GM13977 (cell line): ENCODE data around the gene POFUT2.

Source experiments
- DNase-seq: peaks from one replicate; pipeline ENCODE4 v3.0.0; 2012; ENCODE audit warnings: low spot score
- in situ Hi-C: fragments of 300-500 bp; cut with MboI; formaldehyde crosslinking; loops from one replicate; pipeline ENCODE4 v1.12.0; 2022; ENCODE audit warnings: low sequenced_read_pairs, low pct_unique_long_range_greater_than_20kb, mixed read lengths, inconsistent platforms; ENCODE audit not compliant: unreplicated experiment
- TF ChIP-seq, protein P1 (sequence below): IDR thresholded peaks from 2 replicates; pipeline ENCODE4 v1.5.1; 2012; ENCODE audit warnings: mild to moderate bottlenecking, control low read depth; ENCODE audit not compliant: insufficient read depth; ENCODE audit errors: extremely low read depth, missing control alignments

Gene POFUT2

DNA sequence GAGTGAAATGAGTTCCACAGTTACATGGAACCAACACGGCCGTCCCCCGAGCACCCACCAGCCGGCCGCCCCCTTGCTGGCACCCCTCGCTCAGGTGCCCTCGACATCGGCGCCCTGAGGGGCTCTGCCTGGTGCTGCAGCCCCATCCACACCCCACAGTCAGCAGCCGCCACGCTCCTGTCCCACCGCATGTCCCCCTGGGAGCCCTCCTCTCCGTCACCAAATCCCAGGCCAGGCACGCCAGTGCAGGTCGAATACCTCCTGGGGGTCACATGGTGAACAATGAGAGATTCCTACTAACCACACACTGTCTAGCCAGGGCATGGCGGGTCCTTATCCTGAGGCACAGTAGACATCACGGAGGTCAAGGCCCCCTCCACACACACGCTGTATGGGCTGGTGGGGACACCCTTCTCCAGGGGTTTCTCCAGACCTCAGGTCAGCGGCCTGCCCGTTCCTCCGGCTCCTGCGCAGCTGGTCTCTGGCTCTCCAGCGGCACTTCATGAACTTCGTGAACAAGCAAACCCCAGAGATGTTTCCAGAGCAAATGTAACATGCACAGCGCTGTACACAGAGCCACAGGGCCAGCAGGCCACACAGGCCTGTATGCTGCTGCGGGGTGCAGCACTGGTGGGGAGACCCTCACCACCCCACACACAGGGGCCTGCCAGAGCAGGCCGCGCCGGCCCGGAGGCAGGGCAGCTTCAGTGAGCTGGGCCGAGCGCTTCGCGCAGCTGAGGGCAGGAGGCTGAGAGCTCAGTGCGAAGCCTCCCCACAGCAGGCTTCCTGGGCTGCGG is 21.8 kb downstream of the POFUT2 start:
- in situ Hi-C loops = no loop called here
- TF ChIP-seq, protein P1, sequence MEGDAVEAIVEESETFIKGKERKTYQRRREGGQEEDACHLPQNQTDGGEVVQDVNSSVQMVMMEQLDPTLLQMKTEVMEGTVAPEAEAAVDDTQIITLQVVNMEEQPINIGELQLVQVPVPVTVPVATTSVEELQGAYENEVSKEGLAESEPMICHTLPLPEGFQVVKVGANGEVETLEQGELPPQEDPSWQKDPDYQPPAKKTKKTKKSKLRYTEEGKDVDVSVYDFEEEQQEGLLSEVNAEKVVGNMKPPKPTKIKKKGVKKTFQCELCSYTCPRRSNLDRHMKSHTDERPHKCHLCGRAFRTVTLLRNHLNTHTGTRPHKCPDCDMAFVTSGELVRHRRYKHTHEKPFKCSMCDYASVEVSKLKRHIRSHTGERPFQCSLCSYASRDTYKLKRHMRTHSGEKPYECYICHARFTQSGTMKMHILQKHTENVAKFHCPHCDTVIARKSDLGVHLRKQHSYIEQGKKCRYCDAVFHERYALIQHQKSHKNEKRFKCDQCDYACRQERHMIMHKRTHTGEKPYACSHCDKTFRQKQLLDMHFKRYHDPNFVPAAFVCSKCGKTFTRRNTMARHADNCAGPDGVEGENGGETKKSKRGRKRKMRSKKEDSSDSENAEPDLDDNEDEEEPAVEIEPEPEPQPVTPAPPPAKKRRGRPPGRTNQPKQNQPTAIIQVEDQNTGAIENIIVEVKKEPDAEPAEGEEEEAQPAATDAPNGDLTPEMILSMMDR = no peak
- no peak for DNase-seq

DNA sequence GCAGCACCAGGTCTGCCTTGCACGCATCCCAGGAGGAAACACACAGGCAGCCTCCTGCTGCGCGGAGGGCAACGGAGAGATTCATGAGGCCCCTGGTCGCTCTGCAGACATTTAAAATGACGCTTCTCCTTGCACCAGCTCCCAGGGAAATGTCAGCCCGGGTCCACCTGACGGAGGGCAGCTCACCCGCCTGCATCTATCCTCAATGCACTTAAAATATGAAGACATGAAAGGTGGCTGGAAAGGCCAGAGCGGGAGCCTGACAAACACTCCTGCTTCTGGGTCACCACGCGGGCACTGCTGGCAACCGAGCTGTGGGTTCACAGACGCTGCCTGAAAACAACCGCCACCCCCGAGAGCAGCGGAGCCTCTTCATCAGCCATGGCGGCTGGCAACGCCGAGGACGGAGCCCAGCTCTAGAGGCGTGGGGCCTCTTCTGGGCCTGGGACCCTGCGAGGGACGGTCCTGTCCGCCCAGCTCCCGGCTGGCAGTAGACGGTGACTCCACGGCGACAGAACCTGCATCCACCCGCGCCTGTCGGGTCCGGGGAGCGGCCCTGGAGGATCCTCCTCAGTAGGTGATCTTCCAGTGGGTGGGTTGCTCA is 22.7 kb downstream of the POFUT2 start:
- TF ChIP-seq, protein P1 = no peak
- in situ Hi-C loops = no loop called here
- no peak for DNase-seq

DNA sequence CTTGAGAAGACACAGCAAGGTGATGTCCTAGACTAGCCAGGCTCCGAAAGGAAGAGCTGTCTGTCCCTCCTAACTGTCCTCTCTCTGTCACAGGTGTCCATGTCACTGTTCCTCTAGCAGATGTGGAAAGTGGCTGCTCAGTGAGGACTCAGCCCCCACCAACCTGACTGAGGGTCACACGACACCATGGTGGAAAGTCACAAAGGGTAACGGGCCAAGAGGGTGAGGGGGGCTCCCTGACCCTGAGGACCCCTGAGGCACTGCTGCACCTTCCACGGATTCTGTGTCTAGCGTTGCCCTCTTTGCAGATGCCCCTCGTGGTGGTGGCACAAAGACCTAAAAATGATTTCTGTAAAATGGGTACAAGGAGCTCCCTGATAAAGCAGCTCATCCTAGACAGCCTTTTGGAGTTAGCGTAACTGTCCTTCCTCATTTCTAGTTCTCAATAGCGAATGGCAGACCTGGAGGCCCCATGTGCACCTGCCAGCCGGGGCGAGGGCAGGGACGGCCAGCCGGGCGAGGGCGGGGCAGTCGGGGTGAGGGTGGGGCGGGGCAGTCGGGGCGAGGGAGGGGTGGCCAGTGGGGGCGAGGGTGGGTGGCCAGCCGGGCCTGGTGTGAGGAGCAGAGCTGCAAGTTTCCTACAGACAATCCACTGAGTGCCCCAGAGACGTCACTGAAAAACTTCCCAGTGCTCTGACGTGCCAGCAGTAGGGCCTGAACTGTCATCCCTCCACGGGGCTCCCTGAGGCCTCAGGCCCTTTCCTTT is 23.4 kb downstream of the POFUT2 start:
- TF ChIP-seq, protein P1 = no peak
- in situ Hi-C loops = no loop called here
- no peak for DNase-seq

DNA sequence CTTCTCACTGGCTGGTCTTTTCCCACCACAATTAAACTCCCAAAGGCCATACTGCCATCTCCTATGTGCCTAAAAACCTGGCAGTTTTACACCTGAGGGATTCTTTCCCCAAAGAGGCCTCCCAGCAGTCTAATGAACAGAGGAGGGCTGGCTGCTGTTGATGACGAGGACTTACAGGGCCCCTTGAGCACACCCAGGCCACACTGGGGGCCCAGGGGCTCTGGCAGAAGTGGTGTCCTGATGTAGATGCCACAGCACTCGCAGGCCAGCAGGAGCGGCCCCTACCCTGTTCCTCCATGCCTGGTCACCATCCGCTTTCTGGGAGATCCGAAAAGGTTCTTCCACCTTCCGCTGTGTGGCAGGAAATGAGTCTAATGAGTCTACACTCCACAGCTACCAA is 24.2 kb downstream of the POFUT2 start:
- no peak for DNase-seq
- in situ Hi-C loops = no loop called here
- TF ChIP-seq, protein P1 = no peak

DNA sequence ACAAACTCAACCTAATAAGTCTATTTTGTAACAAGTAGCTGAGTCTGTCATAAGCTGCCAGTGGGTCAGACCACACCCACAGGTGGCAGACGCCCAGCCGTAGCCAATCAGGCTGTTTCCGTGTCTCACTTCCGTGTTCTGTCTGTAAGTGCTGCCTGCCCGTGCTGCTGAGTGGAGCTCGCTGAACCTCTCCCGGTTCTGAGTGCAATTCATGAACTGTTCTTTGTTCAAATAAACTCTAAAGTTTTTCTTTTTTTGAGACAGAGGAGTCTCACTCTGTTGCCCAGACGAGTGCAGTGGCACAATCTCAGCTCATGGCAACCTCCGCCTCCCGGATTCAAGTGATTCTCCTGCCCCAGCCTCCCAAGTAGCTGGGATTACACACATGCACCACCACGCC is 25.1 kb downstream of the POFUT2 start:
- in situ Hi-C loops = no loop called here
- TF ChIP-seq, protein P1 = no peak
- no peak for DNase-seq

DNA sequence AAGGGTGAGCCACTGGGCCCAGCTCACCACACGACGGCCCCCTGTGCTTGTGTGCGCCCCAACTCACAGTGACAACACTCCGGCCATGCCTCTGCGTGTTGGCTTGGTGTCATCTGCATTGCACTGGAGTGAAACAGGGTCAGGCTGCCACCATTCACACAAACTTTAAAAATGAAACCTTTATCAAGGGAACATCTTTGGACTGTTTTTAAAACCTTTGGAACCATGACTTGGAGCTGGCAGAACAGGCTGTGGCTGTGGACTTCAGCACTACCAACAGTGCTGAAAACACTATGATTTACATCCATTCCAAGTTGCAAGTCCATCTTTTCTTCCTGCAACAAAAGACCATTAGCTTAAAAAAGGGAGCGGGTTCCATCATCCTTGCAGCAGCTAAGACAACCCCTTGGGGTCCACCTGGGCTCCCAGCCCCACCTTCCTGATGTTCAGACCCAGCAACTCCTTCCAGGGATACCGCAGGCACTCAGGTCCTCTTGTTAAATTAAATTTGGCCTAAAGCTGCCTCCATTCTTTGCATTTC is 25.6 kb downstream of the POFUT2 start:
- TF ChIP-seq, protein P1 = no peak
- in situ Hi-C loops = no loop called here

More for the DNA sequence above, 25.6 kb downstream of the POFUT2 start:
- no peak for DNase-seq
